Astrocyte (in vitro differentiated cells and primary cell): Measurements from ENCODE around the gene PEX7. TPM values are rescaled to one million over a fixed set of nuclear protein-coding genes. Genes with fewer than 3 reads are reported as not detected.

Experiments
- DNase-seq: peaks from one replicate; pipeline ENCODE4 v3.0.0-alpha.2; 2010; ENCODE audit warnings: low read depth
- FAIRE-seq: peaks from 2 replicates; lab custom pipeline; 2011; peaks lifted over from hg19 to GRCh38; lab: Jason Lieb, UNC
- H2AFZ ChIP-seq: 2 replicates; pipeline ENCODE4 v1.6.0; 2012; ENCODE audit warnings: low read depth, low read length, inconsistent platforms
- H3K27ac ChIP-seq: 2 replicates; pipeline ENCODE4 v1.5.1; 2011; ENCODE audit warnings: low read depth, low read length, inconsistent platforms
- H3K27me3 ChIP-seq: 2 replicates; pipeline ENCODE4 v1.6.0; 2011; ENCODE audit warnings: low read length, inconsistent platforms; ENCODE audit not compliant: insufficient read depth
- H3K36me3 ChIP-seq: 2 replicates; pipeline ENCODE4 v1.5.1; 2011; ENCODE audit warnings: low read length, inconsistent platforms; ENCODE audit not compliant: insufficient read depth
- H3K4me1 ChIP-seq: 2 replicates; pipeline ENCODE4 v1.5.1; 2011; ENCODE audit warnings: low read length, inconsistent platforms; ENCODE audit not compliant: insufficient read depth
- H3K4me2 ChIP-seq: 2 replicates; pipeline ENCODE4 v1.6.0; 2012; ENCODE audit warnings: low read length, inconsistent platforms
- H3K4me3 ChIP-seq: 2 replicates; pipeline ENCODE4 v1.5.1; 2011; ENCODE audit warnings: low read depth, mild to moderate bottlenecking, low read length, inconsistent platforms; ENCODE audit not compliant: insufficient read depth
- H3K79me2 ChIP-seq: 2 replicates; pipeline ENCODE4 v1.6.0; 2012; ENCODE audit warnings: mild to moderate bottlenecking, low read length, inconsistent platforms; ENCODE audit not compliant: insufficient read depth
- H3K9ac ChIP-seq: 2 replicates; pipeline ENCODE4 v1.6.0; 2012; ENCODE audit warnings: mild to moderate bottlenecking, low read length, inconsistent platforms
- H3K9me3 ChIP-seq: 2 replicates; pipeline ENCODE4 v1.5.1; 2012; ENCODE audit warnings: low read depth, mild to moderate bottlenecking, low read length, inconsistent platforms; ENCODE audit not compliant: insufficient read depth
- H4K20me1 ChIP-seq: 2 replicates; pipeline ENCODE4 v1.6.0; 2012; ENCODE audit warnings: low read length, inconsistent platforms; ENCODE audit not compliant: insufficient read depth
- H3K27ac Mint-ChIP-seq: one replicate; pipeline ENCODE4 v1.8.0; 2021; ENCODE audit warnings: mild to moderate bottlenecking, mixed read lengths; ENCODE audit not compliant: unreplicated experiment
- H3K27me3 Mint-ChIP-seq: one replicate; pipeline ENCODE4 v1.8.0; 2021; ENCODE audit warnings: low read depth, mixed read lengths; ENCODE audit not compliant: unreplicated experiment
- H3K36me3 Mint-ChIP-seq: one replicate; pipeline ENCODE4 v1.8.0; 2021; ENCODE audit warnings: low read depth, mixed read lengths; ENCODE audit not compliant: unreplicated experiment
- H3K4me1 Mint-ChIP-seq: one replicate; pipeline ENCODE4 v1.8.0; 2021; ENCODE audit warnings: low read depth, mixed read lengths; ENCODE audit not compliant: unreplicated experiment
- H3K4me3 Mint-ChIP-seq: one replicate; pipeline ENCODE4 v1.8.0; 2021; ENCODE audit warnings: mild to moderate bottlenecking, moderate library complexity, mixed read lengths; ENCODE audit not compliant: unreplicated experiment
- H3K9me3 Mint-ChIP-seq: one replicate; pipeline ENCODE4 v1.8.0; 2021; ENCODE audit warnings: mild to moderate bottlenecking, mixed read lengths; ENCODE audit not compliant: unreplicated experiment
- EZH2 ChIP-seq: IDR thresholded peaks from 2 replicates; pipeline ENCODE4 v1.6.1; 2012; ENCODE audit warnings: mild to moderate bottlenecking, low read length, inconsistent platforms; ENCODE audit not compliant: insufficient read depth
- total RNA-seq: library from RNA; stranded (reverse); gene quantifications from 2 replicates; pipeline ENCODE4 v1.2.1, GENCODE V29; 2021
- TF ChIP-seq, protein P1 (sequence below): IDR thresholded peaks from 2 replicates; pipeline ENCODE4 v1.5.1; 2011; ENCODE audit warnings: low read depth, mild to moderate bottlenecking, inconsistent platforms, low read length, moderate library complexity; ENCODE audit not compliant: insufficient read depth

The PEX7 gene
- total RNA-seq, 1 donor from 2014 or later = 4.8 TPM

GRCh38 chr6:136963259-136963658 is 140.9 kb downstream of the PEX7 start:
- FAIRE-seq = no peak
- Histone ChIP-seq H3K4me2 (no peak overlapping the region), H3K4me3 (no peak overlapping the region), H3K27ac (no peak overlapping the region), H2AFZ (no peak overlapping the region), H3K79me2 (no peaks in the 10 kb centered on the region), H3K9me3 (no peaks in the 10 kb centered on the region), H4K20me1 (no peaks in the 10 kb centered on the region), H3K9ac (no peak overlapping the region), H3K36me3 (no peaks in the 10 kb centered on the region), H3K4me1 (no peaks in the 10 kb centered on the region), H3K27me3 (peaks cover 4% of the 10 kb centered on the region)
- H3K9me3 Mint-ChIP-seq = no peaks in the 10 kb centered on the region
- peaks cover 3% of the 10 kb centered on the region for H3K4me1 Mint-ChIP-seq
- peaks cover 7% of the 10 kb centered on the region for H3K27me3 Mint-ChIP-seq
- no peak for DNase-seq
- no peaks in the 10 kb centered on the region for H3K36me3 Mint-ChIP-seq
- no peak overlapping the region for H3K4me3 Mint-ChIP-seq
- no peak for TF ChIP-seq EZH2
- TF ChIP-seq, protein P1, sequence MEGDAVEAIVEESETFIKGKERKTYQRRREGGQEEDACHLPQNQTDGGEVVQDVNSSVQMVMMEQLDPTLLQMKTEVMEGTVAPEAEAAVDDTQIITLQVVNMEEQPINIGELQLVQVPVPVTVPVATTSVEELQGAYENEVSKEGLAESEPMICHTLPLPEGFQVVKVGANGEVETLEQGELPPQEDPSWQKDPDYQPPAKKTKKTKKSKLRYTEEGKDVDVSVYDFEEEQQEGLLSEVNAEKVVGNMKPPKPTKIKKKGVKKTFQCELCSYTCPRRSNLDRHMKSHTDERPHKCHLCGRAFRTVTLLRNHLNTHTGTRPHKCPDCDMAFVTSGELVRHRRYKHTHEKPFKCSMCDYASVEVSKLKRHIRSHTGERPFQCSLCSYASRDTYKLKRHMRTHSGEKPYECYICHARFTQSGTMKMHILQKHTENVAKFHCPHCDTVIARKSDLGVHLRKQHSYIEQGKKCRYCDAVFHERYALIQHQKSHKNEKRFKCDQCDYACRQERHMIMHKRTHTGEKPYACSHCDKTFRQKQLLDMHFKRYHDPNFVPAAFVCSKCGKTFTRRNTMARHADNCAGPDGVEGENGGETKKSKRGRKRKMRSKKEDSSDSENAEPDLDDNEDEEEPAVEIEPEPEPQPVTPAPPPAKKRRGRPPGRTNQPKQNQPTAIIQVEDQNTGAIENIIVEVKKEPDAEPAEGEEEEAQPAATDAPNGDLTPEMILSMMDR = no peak
- no peak overlapping the region for H3K27ac Mint-ChIP-seq

Other genes with a start within 250 kb of the PEX7 start
- 1.7 TPM in 2 replicates for gene MAP3K5, start 30.1 kb upstream of the PEX7 start, total RNA-seq
- gene SLC35D3, start 99.7 kb downstream of the PEX7 start, total RNA-seq = not detected in 2 replicates
- 0.07 and 0.17 TPM in 2 replicates for gene IL20RA, start 222.4 kb downstream of the PEX7 start, total RNA-seq